ENCODE data around the gene DAPP1.

The DAPP1 gene

GRCh38 chr4:99856166-99856565 lies 39.5 kb downstream of the DAPP1 start:
- DNase-seq, result peak; percentile 15

- no peak for DNase-seq
Observed at GRCh38 chr4:99857307-99857706, 40.7 kb downstream of the DAPP1 start.

- no peak for DNase-seq
Observed at GRCh38 chr4:99859618-99860017, 43.0 kb downstream of the DAPP1 start.

GRCh38 chr4:99860521-99860920 lies 43.9 kb downstream of the DAPP1 start:
- DNase-seq, result no peak

GRCh38 chr4:99861120-99861905 lies 44.7 kb downstream of the DAPP1 start:
- no peak for DNase-seq

GRCh38 chr4:99863804-99864203 lies 47.2 kb downstream of the DAPP1 start:
- no peak for DNase-seq

- DNase-seq, result peak; percentile 71
Observed at GRCh38 chr4:99868126-99868596, 51.5 kb downstream of the DAPP1 start.

- DNase-seq, result no peak
Observed at GRCh38 chr4:99872570-99872969, 55.9 kb downstream of the DAPP1 start.

GRCh38 chr4:99875071-99875470 lies 58.4 kb downstream of the DAPP1 start:
- no peak for DNase-seq

- DNase-seq, result no peak
Observed at GRCh38 chr4:99876946-99877345, 60.3 kb downstream of the DAPP1 start.

- DNase-seq, result no peak
Observed at GRCh38 chr4:99878604-99879003, 62.0 kb downstream of the DAPP1 start.

GRCh38 chr4:99879458-99879857 lies 62.8 kb downstream of the DAPP1 start:
- DNase-seq, result no peak

- DNase-seq, result no peak
Observed at GRCh38 chr4:99885063-99885664, 68.5 kb downstream of the DAPP1 start.

GRCh38 chr4:99885687-99886086 lies 69.1 kb downstream of the DAPP1 start:
- DNase-seq, result no peak

GRCh38 chr4:99886146-99886545 lies 69.5 kb downstream of the DAPP1 start:
- DNase-seq, result no peak

GRCh38 chr4:99887837-99888236 lies 71.2 kb downstream of the DAPP1 start:
- peak; percentile 6 for DNase-seq

- no peak for DNase-seq
Observed at GRCh38 chr4:99891351-99891750, 74.7 kb downstream of the DAPP1 start.

GRCh38 chr4:99893029-99893428 lies 76.4 kb downstream of the DAPP1 start:
- no peak for DNase-seq

- no peak for DNase-seq
Observed at GRCh38 chr4:99893839-99894160, 77.2 kb downstream of the DAPP1 start.

- peak; percentile 90 for DNase-seq
Observed at GRCh38 chr4:99894161-99894997, 77.8 kb downstream of the DAPP1 start, which contains the start of gene LAMTOR3. TSS of gene LAMTOR3 (minus strand) at chr4:99894427. CDS start at chr4:99893963, 464 bp downstream.

- no peak for DNase-seq
Observed at GRCh38 chr4:99894998-99895397, 78.4 kb downstream of the DAPP1 start.

GRCh38 chr4:99915449-99915848 lies 98.8 kb downstream of the DAPP1 start:
- DNase-seq, result peak; percentile 6

- no peak for DNase-seq
Observed at GRCh38 chr4:99917575-99917974, 100.9 kb downstream of the DAPP1 start.
